NB4 (cell line): ENCODE results near the gene PDE6C.
A peak's percentile ranks its signal among the peaks of the same experiment; 100 is the strongest.

Experiments used
- DNase-seq: peaks from one replicate; pipeline ENCODE4 v3.0.0; 2010; ENCODE audit warnings: low read depth
- H3K4me3 ChIP-seq: one replicate; pipeline ENCODE4 v1.5.1; 2011; ENCODE audit warnings: mild to moderate bottlenecking, low read depth, low read length, moderate library complexity
- CTCF ChIP-seq: IDR thresholded peaks from one replicate; pipeline ENCODE4 v1.5.1; 2012; ENCODE audit warnings: low read depth, low read length
- MAX ChIP-seq: IDR thresholded peaks from 2 replicates; pipeline ENCODE4 v1.6.1; 2011; ENCODE audit warnings: low read depth, low read length
- MYC ChIP-seq: IDR thresholded peaks from 2 replicates; pipeline ENCODE4 v1.6.1; 2011; ENCODE audit warnings: low read depth, low read length
- POLR2A ChIP-seq: IDR thresholded peaks from 2 replicates; pipeline ENCODE4 v1.6.1; 2011; ENCODE audit warnings: mild to moderate bottlenecking; ENCODE audit not compliant: insufficient read length; ENCODE audit errors: extremely low read depth

Gene PDE6C

GRCh38 chr10:93612311-93612710 lies at the start of gene PDE6C:
Gene PDE6C, plus strand, starts transcription at chr10:93612537. Its CDS starts 189 bp downstream, at chr10:93612726.
- TF ChIP-seq POLR2A (no peak), MAX (no peak), CTCF (no peak), MYC (no peak)
- H3K4me3 ChIP-seq = no peak within 1 kb of the TSS
- DNase-seq = no peak

- no peak for TF ChIP-seq POLR2A
- no peak for TF ChIP-seq MYC
- no peak for TF ChIP-seq MAX
- TF ChIP-seq CTCF = no peak
Measured at GRCh38 chr10:93565446-93565845, 46.9 kb upstream of the PDE6C start.

GRCh38 chr10:93566435-93567276 lies 45.7 kb upstream of the PDE6C start, which contains the start of gene FFAR4:
Gene FFAR4, plus strand, starts transcription at chr10:93566665. Its CDS starts 56 bp downstream, at chr10:93566721.
- TF ChIP-seq POLR2A (peak; percentile 47), MAX (peak; percentile 61), CTCF (no peak), MYC (peak; percentile 74)
- peak within 1 kb of the TSS; percentile 59 for H3K4me3 ChIP-seq

More at GRCh38 chr10:93565446-93565845, 46.9 kb upstream of the PDE6C start:
- no peak overlapping the region for H3K4me3 ChIP-seq
- DNase-seq = peak; percentile 59

GRCh38 chr10:93567277-93568104 lies 44.8 kb upstream of the PDE6C start:
- peak overlapping the region; percentile 59 for H3K4me3 ChIP-seq
- TF ChIP-seq MYC (no peak), CTCF (no peak), MAX (no peak)
- no peak for DNase-seq

More at GRCh38 chr10:93566435-93567276, 45.7 kb upstream of the PDE6C start, which contains the start of gene FFAR4:
- peak; percentile 94 for DNase-seq

- H3K4me3 ChIP-seq = no peak overlapping the region
- DNase-seq = no peak
- no peak for TF ChIP-seq POLR2A
- TF ChIP-seq MYC = no peak
- no peak for TF ChIP-seq MAX
- no peak for TF ChIP-seq CTCF
Measured at GRCh38 chr10:93568105-93568390, 44.3 kb upstream of the PDE6C start.
